Left colon (tissue), 2 donors: Measurements from ENCODE around the gene GPR107. TPM values are rescaled to one million over a fixed set of nuclear protein-coding genes. Genes with fewer than 3 reads are reported as not detected.
"Not testable (repeated sequence)": the region's sequence is repeated elsewhere in the genome, so short reads cannot be mapped to it uniquely, and the experiment has no call there.

ENCODE experiments used
- ATAC-seq: fragments of 200-7000 bp; cut with Tn5 transposase; one replicate; pipeline ENCODE4 v1.9.1; 2020; ENCODE audit warnings: mild to moderate bottlenecking, moderate library complexity
- DNase-seq, 2 donors: peaks; one replicate each; pipeline ENCODE4 v3.0.0-alpha.2; 2020
- intact Hi-C, 2 donors: fragments of 100-400 bp; cut with DNase I in 1 of 2; cut with micrococcal nuclease in 1 of 2; formaldehyde crosslinking; loops; one replicate each; pipeline versions ENCODE4 v1.11.2 to v1.14.0; 2022; cut with DNase I, micrococcal nuclease
- long read RNA-seq: library from polyadenylated mRNA; unstranded; transcript quantifications from one replicate; pipeline ENCODE4 v2.0.0, GENCODE V29; 2021
- total RNA-seq, 2 donors: library from RNA; stranded (reverse); fragmentation: NEBNext Ultra II Directional; extraction: Animal tissue kit (Norgen Biotek cat#: 25700); gene quantifications; one replicate each; pipeline ENCODE4 v1.2.1, GENCODE V29; 2021
- donor health status: DM: no; HTN: no; CAD: no.
- donor health status: DM: yes; HTN: yes; CAD: no.

GPR107 gene
- 10 to 100 TPM; 44.6 to 48.6 TPM for total RNA-seq
- long read RNA-seq, full-length matches to known transcripts, result 1 of 7 reads
- long read RNA-seq, partial matches to known transcripts, result 0 of 7 reads
- long read RNA-seq, other reads (novel, unspliced or antisense), result 6 of 7 reads

- ATAC-seq, result peak; percentile 95
- intact Hi-C loops, result loop anchor here in 1 of 2 donors (10.0 kb wide), 1 partner anchor 169 kb away; no protein-coding TSS in a partner anchor
- DNase-seq, result peak; percentile 74 to 83
Measured at GRCh38 chr9:130053504-130054324, at the start of gene GPR107. GPR107 (plus strand) TSS chr9:130053906; CDS start chr9:130053933, 27 bp downstream.

GRCh38 chr9:130003943-130004552, 49.7 kb upstream of the GPR107 start:
- ATAC-seq (peak; percentile 95), DNase-seq (peak; percentile 36 to 64)
- intact Hi-C loops, result no loop called here

GRCh38 chr9:130006952-130007351, 46.8 kb upstream of the GPR107 start:
- DNase-seq, intact Hi-C loops, ATAC-seq: not testable (repeated sequence)

- intact Hi-C loops, result no loop called here
- ATAC-seq (no peak), DNase-seq (no peak)
Measured at GRCh38 chr9:130008538-130008937, 45.2 kb upstream of the GPR107 start.

GRCh38 chr9:130009546-130009945, 44.2 kb upstream of the GPR107 start:
- DNase-seq, ATAC-seq, intact Hi-C loops: not testable (repeated sequence)

- no peak for ATAC-seq
- intact Hi-C loops, result no loop called here
- DNase-seq, result no peak
Measured at GRCh38 chr9:130010151-130010988, 43.3 kb upstream of the GPR107 start.

GRCh38 chr9:130013326-130013725, 40.4 kb upstream of the GPR107 start:
- DNase-seq, result no peak
- ATAC-seq, result no peak
- intact Hi-C loops, result no loop called here

- no peak for DNase-seq
- ATAC-seq, result no peak
- intact Hi-C loops, result no loop called here
Measured at GRCh38 chr9:130015353-130016019, 38.2 kb upstream of the GPR107 start.

- no peak for DNase-seq
- intact Hi-C loops, result no loop called here
- ATAC-seq, result no peak
Measured at GRCh38 chr9:130017076-130017475, 36.6 kb upstream of the GPR107 start.

GRCh38 chr9:130017510-130017909, 36.2 kb upstream of the GPR107 start:
- ATAC-seq, DNase-seq, intact Hi-C loops: not testable (repeated sequence)

- ATAC-seq (no peak), DNase-seq (no peak)
- intact Hi-C loops, result no loop called here
Measured at GRCh38 chr9:130018265-130018664, 35.4 kb upstream of the GPR107 start.

GRCh38 chr9:130020618-130021017, 33.1 kb upstream of the GPR107 start:
- ATAC-seq (no peak), DNase-seq (no peak)
- intact Hi-C loops, result no loop called here

GRCh38 chr9:130021123-130021522, 32.6 kb upstream of the GPR107 start:
- intact Hi-C loops, result no loop called here
- ATAC-seq (no peak), DNase-seq (no peak)

- DNase-seq, intact Hi-C loops, ATAC-seq: not testable (repeated sequence)
Measured at GRCh38 chr9:130021842-130022241, 31.9 kb upstream of the GPR107 start.

GRCh38 chr9:130022566-130023143, 31.1 kb upstream of the GPR107 start:
- DNase-seq (no peak), ATAC-seq (no peak)
- intact Hi-C loops, result no loop called here

GRCh38 chr9:130023144-130023787, 30.4 kb upstream of the GPR107 start:
- DNase-seq (no peak), ATAC-seq (no peak)
- intact Hi-C loops, result no loop called here

GRCh38 chr9:130023994-130024596, 29.6 kb upstream of the GPR107 start:
- intact Hi-C loops, result no loop called here
- ATAC-seq, result no peak

More at GRCh38 chr9:130023994-130024596, 29.6 kb upstream of the GPR107 start:
- DNase-seq, result no peak
